ENCODE results near the gene GLB1L2. TPM values are rescaled to one million over a fixed set of nuclear protein-coding genes. Genes with fewer than 3 reads are reported as not detected.

GLB1L2 gene
- total RNA-seq, 4 donors from 2014 or later = 7.1 to 13.1 (median 10.5) TPM

DNA sequence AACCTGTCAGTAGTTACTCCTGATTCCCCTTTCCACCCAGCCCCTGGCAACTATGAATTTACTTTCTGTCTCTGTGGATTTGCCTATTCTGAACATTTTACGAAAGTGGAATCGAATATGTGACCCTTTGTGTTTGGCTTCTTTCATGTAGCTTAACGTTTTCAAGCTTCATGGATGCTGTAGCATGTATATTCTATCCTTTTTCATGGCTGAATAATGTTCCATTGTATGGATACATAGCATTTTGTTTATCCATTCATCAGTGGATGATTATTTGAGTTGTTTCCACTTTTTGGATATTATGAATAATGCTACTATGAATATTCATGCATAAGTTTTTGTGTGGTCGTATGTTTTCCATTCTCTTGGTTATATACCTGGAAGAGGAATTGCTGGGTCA is 9.2 kb upstream of the GLB1L2 start:
- peaks cover 0 to 12% (median 2%) of the 10 kb centered on the region in 4 donors for H3K9me3 ChIP-seq
- WGBS = 86% methylated on average over 4 of the region's 4 CpGs
- H3K4me1 ChIP-seq = no peaks in the 10 kb centered on the region
- no peak overlapping the region for H3K4me3 ChIP-seq
- DNase-seq (ENCODE audit: extremely low spot score) = no peak
- intact Hi-C loops (cut with DNase I) = no loop called here
- TF ChIP-seq POLR2A (IDR thresholded peaks at IDR 0.05; ENCODE audit: low read depth) = no peak
- TF ChIP-seq POLR2AphosphoS5 (IDR thresholded peaks at IDR 0.05) = no peak
- TF ChIP-seq CTCF (IDR thresholded peaks at IDR 0.05) = no peak
- no peak for TF ChIP-seq EP300 (IDR thresholded peaks at IDR 0.05)
- no peaks in the 10 kb centered on the region for H3K27me3 ChIP-seq
- H3K27ac ChIP-seq (replicated peaks in 1 of 4) = no peak overlapping the region
- no peaks in the 10 kb centered on the region for H3K36me3 ChIP-seq

- H3K36me3 ChIP-seq = no peaks in the 10 kb centered on the region
- no peak overlapping the region for H3K27ac ChIP-seq (replicated peaks in 1 of 4)
- H3K4me3 ChIP-seq = no peak overlapping the region
- intact Hi-C loops (cut with DNase I) = no loop called here
- no peaks in the 10 kb centered on the region for H3K9me3 ChIP-seq
- H3K27me3 ChIP-seq = peaks cover 0 to 10% (median 0%) of the 10 kb centered on the region in 4 donors
- TF ChIP-seq POLR2AphosphoS5 (IDR thresholded peaks at IDR 0.05) (no peak), POLR2A (IDR thresholded peaks at IDR 0.05; ENCODE audit: low read depth) (no peak), EP300 (IDR thresholded peaks at IDR 0.05) (no peak), CTCF (IDR thresholded peaks at IDR 0.05) (no peak)
- H3K4me1 ChIP-seq = peaks cover 20 to 25% (median 22%) of the 10 kb centered on the region in 4 donors
- DNase-seq (ENCODE audit: extremely low spot score) = no peak
- WGBS = 100% methylated on average over 1 of the region's 1 CpG
Observed at GRCh38 chr11:134328433-134328832, 3.4 kb upstream of the GLB1L2 start.

DNA sequence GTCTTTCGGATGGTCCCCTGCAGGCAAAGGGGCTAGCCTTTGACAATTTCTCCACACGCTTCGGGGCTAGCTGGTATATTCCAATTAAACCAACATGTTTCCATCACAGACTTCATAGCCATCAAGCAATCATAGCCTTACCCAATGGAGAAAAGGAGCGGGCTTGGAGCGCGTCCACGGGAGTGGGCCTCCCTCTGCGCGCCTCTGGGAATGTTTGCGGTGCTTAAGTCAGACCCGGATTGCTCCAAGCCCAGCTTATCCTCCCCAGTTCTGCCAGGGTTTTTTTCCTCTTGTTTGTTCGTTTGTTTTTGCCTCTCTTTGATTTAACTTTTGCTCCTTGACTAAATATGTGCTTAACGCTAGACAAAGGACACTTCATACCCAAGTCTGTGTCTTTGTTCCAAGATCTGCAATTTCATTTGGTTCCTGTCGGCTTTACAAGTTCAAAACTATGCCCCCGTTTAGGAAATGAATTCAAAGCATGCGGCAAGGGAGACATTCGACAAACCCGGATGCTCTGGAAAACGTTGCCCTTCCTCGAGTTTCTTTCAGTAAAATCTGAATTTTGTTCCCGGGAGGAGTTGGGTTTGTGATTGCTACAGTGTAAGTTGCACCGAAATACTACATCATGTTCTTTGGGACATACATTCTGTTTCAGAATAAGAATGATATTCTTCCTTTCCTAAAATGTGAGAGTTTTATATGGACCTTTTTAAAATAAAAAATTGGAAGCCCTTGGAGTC is 1.0 kb upstream of the GLB1L2 start:
- H3K4me3 ChIP-seq = peak overlapping the region; percentile 53 to 70 (median 59)
- TF ChIP-seq EP300 (IDR thresholded peaks at IDR 0.05) (no peak), CTCF (IDR thresholded peaks at IDR 0.05) (no peak), POLR2A (IDR thresholded peaks at IDR 0.05; ENCODE audit: low read depth) (no peak)
- H3K27ac ChIP-seq (replicated peaks in 1 of 4) = peak overlapping the region; percentile 41 to 75 (median 62)
- DNase-seq (ENCODE audit: extremely low spot score) = no peak
- peaks cover 0 to 10% (median 0%) of the 10 kb centered on the region in 4 donors for H3K27me3 ChIP-seq
- intact Hi-C loops (cut with DNase I) = loop anchor here (5.0 to 10.0 kb wide), 2 partner anchors 78 to 106 kb away; partner anchors contain the start of genes ACAD8, NCAPD3, THYN1 and VPS26B
- H3K9me3 ChIP-seq = no peaks in the 10 kb centered on the region
- no peaks in the 10 kb centered on the region for H3K36me3 ChIP-seq
- peaks cover 20 to 25% (median 22%) of the 10 kb centered on the region in 4 donors for H3K4me1 ChIP-seq
- WGBS = 44% methylated on average over 22 of the region's 22 CpGs

GRCh38 chr11:134332189-134332631 is 422 bp downstream of the GLB1L2 start:
- Histone ChIP-seq H3K4me1 (peaks cover 20 to 25% (median 22%) of the 10 kb centered on the region in 4 donors), H3K4me3 (peak overlapping the region; percentile 53 to 70 (median 59)), H3K9me3 (no peaks in the 10 kb centered on the region), H3K36me3 (no peaks in the 10 kb centered on the region), H3K27ac (replicated peaks in 1 of 4) (peak overlapping the region in 3 of 4 donors; percentile 5 to 55 (median 40)), H3K27me3 (peaks cover 0 to 10% (median 0%) of the 10 kb centered on the region in 4 donors)
- no peak for DNase-seq (ENCODE audit: extremely low spot score)
- intact Hi-C loops (cut with DNase I) = loop anchor here (5.0 to 10.0 kb wide), 2 partner anchors 80 to 107 kb away; partner anchors contain the start of genes ACAD8, NCAPD3, THYN1 and VPS26B
- WGBS = 2% methylated on average over 9 of the region's 40 CpGs
- TF ChIP-seq POLR2A (IDR thresholded peaks at IDR 0.05; ENCODE audit: low read depth) = no peak
- TF ChIP-seq EP300 (IDR thresholded peaks at IDR 0.05) = no peak
- TF ChIP-seq CTCF (IDR thresholded peaks at IDR 0.05) = no peak
- no peak for TF ChIP-seq POLR2AphosphoS5 (IDR thresholded peaks at IDR 0.05)

Data from esophagus muscularis mucosa (tissue), 4 donors.